Smooth muscle cell (in vitro differentiated cells): ENCODE results near the gene SYT3. TPM values are rescaled to one million over a fixed set of nuclear protein-coding genes. Genes with fewer than 3 reads are reported as not detected.

Experiments
- DNase-seq: peaks from one replicate; lab custom pipeline; 2025; ENCODE audit not compliant: unreplicated experiment; lab: John Stamatoyannopoulos, UW
- H2AFZ ChIP-seq: fragments of 200-600 bp; sonication (generic); 2 replicates; pipeline ENCODE4 v1.6.0; 2016; ENCODE audit warnings: antibody characterized with exemption, low read depth, mild to moderate bottlenecking
- H3F3A ChIP-seq: fragments of 200-600 bp; sonication (generic); 2 replicates; pipeline ENCODE4 v1.6.0; 2017; ENCODE audit warnings: antibody characterized with exemption, low read depth
- H3K27ac ChIP-seq: fragments of 200-600 bp; sonication (generic); 2 replicates; pipeline ENCODE4 v1.5.1; 2016; ENCODE audit warnings: low read depth, mild to moderate bottlenecking
- H3K27me3 ChIP-seq: fragments of 200-600 bp; sonication (generic); 2 replicates; pipeline ENCODE4 v1.6.1; 2016; ENCODE audit warnings: low read depth, mild to moderate bottlenecking
- H3K36me3 ChIP-seq: fragments of 200-600 bp; sonication (generic); 2 replicates; pipeline ENCODE4 v1.5.1; 2016; ENCODE audit warnings: low read depth
- H3K4me1 ChIP-seq: fragments of 200-600 bp; sonication (generic); 2 replicates; pipeline ENCODE4 v1.5.1; 2016; ENCODE audit warnings: low read depth
- H3K4me2 ChIP-seq: fragments of 200-600 bp; sonication (generic); 2 replicates; pipeline ENCODE4 v1.6.0; 2016; ENCODE audit warnings: mild to moderate bottlenecking
- H3K4me3 ChIP-seq: fragments of 200-600 bp; sonication (generic); 2 replicates; pipeline ENCODE4 v1.5.1; 2016; ENCODE audit warnings: mild to moderate bottlenecking
- H3K79me2 ChIP-seq: fragments of 200-600 bp; sonication (generic); 2 replicates; pipeline ENCODE4 v1.6.0; 2016; ENCODE audit warnings: low read depth, mild to moderate bottlenecking
- H3K9ac ChIP-seq: fragments of 200-600 bp; sonication (generic); 2 replicates; pipeline ENCODE4 v1.6.0; 2016; ENCODE audit warnings: low read depth
- H3K9me3 ChIP-seq: fragments of 200-600 bp; sonication (generic); replicated peaks from 2 replicates; pipeline ENCODE4 v1.5.1; 2016; ENCODE audit warnings: low read depth
- H4K20me1 ChIP-seq: fragments of 200-600 bp; sonication (generic); 2 replicates; pipeline ENCODE4 v1.6.0; 2016; ENCODE audit warnings: low read depth
- CTCF ChIP-seq: fragments of 200-600 bp; sonication (generic); IDR thresholded peaks from 2 replicates; pipeline ENCODE4 v1.5.1; 2017; ENCODE audit warnings: borderline replicate concordance, mild to moderate bottlenecking, antibody characterized with exemption; ENCODE audit not compliant: insufficient read depth, poor library complexity, severe bottlenecking
- WGBS: methylation state at CpG from one replicate; pipeline ENCODE4 v1.1.7; 2016; ENCODE audit warnings: low lambda C conversion rate; 5-methylcytosine and 5-hydroxymethylcytosine counted together
- polyA plus RNA-seq: library from polyadenylated mRNA; unstranded; fragments of >200 nt; fragmentation: Nextera tagmentation; extraction: Ambion mirVana; gene quantifications from 2 replicates; pipeline ENCODE4 v1.2.1, GENCODE V29; 2016
- total RNA-seq: library from RNA; depleted of rRNA; stranded (reverse); fragments of >200 nt; gene quantifications from 2 replicates; pipeline ENCODE4 v1.2.3, GENCODE V29; 2014

The SYT3 gene
- total and polyA plus RNA-seq, 2 experiments from 2014 or later = 0.13 to 1.8 TPM

DNA sequence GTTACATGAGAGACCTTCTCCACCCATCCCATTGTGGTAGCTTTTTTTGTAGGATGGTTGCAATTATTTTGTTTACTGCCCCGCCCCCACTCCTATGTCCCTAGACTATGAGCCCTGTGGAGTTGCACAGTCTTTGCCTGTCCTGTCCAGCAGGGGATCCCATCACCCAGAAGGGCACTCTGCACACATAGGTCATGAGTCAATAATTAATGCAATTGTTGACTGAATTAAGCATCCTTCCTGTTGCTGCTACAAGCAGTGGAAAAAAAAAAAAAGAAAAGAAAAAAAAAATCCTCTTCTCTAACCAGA, 23.8 kb upstream of the SYT3 start:
- no peaks in the 10 kb centered on the region for H3K79me2 ChIP-seq
- no peak overlapping the region for H2AFZ ChIP-seq
- no peaks in the 10 kb centered on the region for H4K20me1 ChIP-seq
- WGBS = 95% methylated on average over 1 of the region's 1 CpG
- peaks cover 25% of the 10 kb centered on the region for H3K27me3 ChIP-seq
- TF ChIP-seq CTCF = peak; percentile 10
- no peaks in the 10 kb centered on the region for H3K9me3 ChIP-seq
- H3K27ac ChIP-seq = no peak overlapping the region
- no peak overlapping the region for H3K4me2 ChIP-seq
- H3K4me3 ChIP-seq = no peak overlapping the region
- no peak for DNase-seq
- H3K36me3 ChIP-seq = no peaks in the 10 kb centered on the region
- no peak overlapping the region for H3K9ac ChIP-seq
- H3K4me1 ChIP-seq = no peaks in the 10 kb centered on the region
- no peaks in the 10 kb centered on the region for H3F3A ChIP-seq

DNA sequence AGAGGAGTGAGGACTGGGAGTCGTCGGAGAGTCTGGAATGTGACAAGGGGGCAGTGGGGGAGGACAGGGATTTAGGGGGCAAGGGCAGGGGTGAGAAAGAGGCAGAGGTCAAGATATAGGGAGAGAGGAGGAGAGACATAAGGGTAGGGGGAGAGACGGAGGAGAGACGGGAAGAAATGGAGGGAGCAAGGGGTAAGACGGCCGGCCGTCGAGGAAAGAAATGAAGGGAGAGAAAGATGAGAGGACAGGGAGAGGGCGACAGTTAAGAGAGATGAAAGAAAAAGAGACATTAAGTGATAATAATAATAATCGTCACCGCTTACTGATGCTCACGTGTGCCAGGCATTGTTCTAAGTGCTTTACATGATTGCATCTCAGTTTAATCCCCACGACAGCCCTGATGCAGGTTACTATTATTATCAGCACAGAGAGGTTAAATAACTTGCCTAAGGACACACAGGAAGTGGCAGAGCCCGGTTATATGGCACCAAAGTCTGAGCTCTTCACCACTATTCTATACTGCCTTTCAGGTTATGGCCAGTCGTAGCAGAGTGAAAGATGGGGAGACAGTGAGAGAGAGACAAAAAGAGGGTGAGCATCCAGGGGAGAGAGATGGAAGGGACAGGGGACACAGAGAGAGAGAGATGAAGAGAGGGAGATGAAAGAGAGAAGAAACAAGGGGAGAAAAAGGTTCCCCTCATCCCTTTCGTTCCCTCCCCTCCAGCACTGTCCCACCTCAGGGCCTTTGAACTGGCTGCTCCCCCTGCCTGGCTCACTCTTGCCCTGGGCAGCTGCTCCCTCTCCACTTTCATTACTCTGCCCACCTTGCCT, 23.2 kb upstream of the SYT3 start:
- Histone ChIP-seq H3F3A (no peaks in the 10 kb centered on the region), H3K4me3 (no peak overlapping the region), H4K20me1 (no peaks in the 10 kb centered on the region), H3K79me2 (no peaks in the 10 kb centered on the region), H3K4me1 (no peaks in the 10 kb centered on the region), H2AFZ (no peak overlapping the region), H3K9me3 (no peaks in the 10 kb centered on the region), H3K4me2 (no peak overlapping the region), H3K36me3 (no peaks in the 10 kb centered on the region), H3K27me3 (peaks cover 19% of the 10 kb centered on the region), H3K9ac (no peak overlapping the region), H3K27ac (no peak overlapping the region)
- WGBS = 73% methylated on average over 16 of the region's 16 CpGs
- no peak for TF ChIP-seq CTCF
- no peak for DNase-seq

GRCh38 chr19:50661766-50662650, 22.3 kb upstream of the SYT3 start:
- DNase-seq = no peak
- no peak overlapping the region for H3K27ac ChIP-seq

More at GRCh38 chr19:50661766-50662650, 22.3 kb upstream of the SYT3 start:
- TF ChIP-seq CTCF = no peak
- Histone ChIP-seq H3K27me3 (peaks cover 11% of the 10 kb centered on the region), H3K4me3 (no peak overlapping the region), H3F3A (no peaks in the 10 kb centered on the region), H3K79me2 (no peaks in the 10 kb centered on the region), H4K20me1 (no peaks in the 10 kb centered on the region), H2AFZ (no peak overlapping the region), H3K36me3 (no peaks in the 10 kb centered on the region), H3K9ac (no peak overlapping the region), H3K9me3 (no peaks in the 10 kb centered on the region), H3K4me1 (no peaks in the 10 kb centered on the region), H3K4me2 (no peak overlapping the region)
- WGBS = 91% methylated on average over 49 of the region's 49 CpGs
